SJSA1 (cell line): Measurements from ENCODE around the gene SRP72. TPM values are rescaled to one million over a fixed set of nuclear protein-coding genes. Genes with fewer than 3 reads are reported as not detected.

ENCODE experiments used
- DNase-seq, 2 experiments: peaks; one replicate each; pipeline ENCODE4 v3.0.0-alpha.2; 2015 to 2020; ENCODE audit warnings: low spot score in 2 of 2, low read depth in 1 of 2
- H3K27ac ChIP-seq: fragments of 250-450 bp; sonication (Bioruptor Pico); 2 replicates; pipeline ENCODE4 v1.5.1; 2020; ENCODE audit warnings: mild to moderate bottlenecking, moderate library complexity
- H3K27me3 ChIP-seq: fragments of 250-450 bp; sonication (Bioruptor Pico); replicated peaks from 2 replicates; pipeline ENCODE4 v1.5.1; 2020; ENCODE audit warnings: mild to moderate bottlenecking, moderate library complexity
- H3K36me3 ChIP-seq: fragments of 250-450 bp; sonication (Bioruptor Pico); 2 replicates; pipeline ENCODE4 v1.5.1; 2020; ENCODE audit warnings: mild to moderate bottlenecking
- H3K4me1 ChIP-seq: fragments of 250-450 bp; sonication (Bioruptor Pico); replicated peaks from 2 replicates; pipeline ENCODE4 v1.6.1; 2021; ENCODE audit warnings: mild to moderate bottlenecking
- H3K4me3 ChIP-seq: fragments of 250-450 bp; sonication (Bioruptor Pico); 2 replicates; pipeline ENCODE4 v1.5.1; 2020; ENCODE audit warnings: mild to moderate bottlenecking
- H3K9me3 ChIP-seq: fragments of 250-450 bp; sonication (Bioruptor Pico); replicated peaks from 2 replicates; pipeline ENCODE4 v1.5.1; 2020; ENCODE audit warnings: mild to moderate bottlenecking
- total RNA-seq: library from RNA; depleted of rRNA; stranded (reverse); fragments of >200 nt; shearing (Covaris generic); gene quantifications from 2 replicates; pipeline ENCODE4 v1.2.3, GENCODE V29; 2014; rRNA removed

The SRP72 gene, protein sequence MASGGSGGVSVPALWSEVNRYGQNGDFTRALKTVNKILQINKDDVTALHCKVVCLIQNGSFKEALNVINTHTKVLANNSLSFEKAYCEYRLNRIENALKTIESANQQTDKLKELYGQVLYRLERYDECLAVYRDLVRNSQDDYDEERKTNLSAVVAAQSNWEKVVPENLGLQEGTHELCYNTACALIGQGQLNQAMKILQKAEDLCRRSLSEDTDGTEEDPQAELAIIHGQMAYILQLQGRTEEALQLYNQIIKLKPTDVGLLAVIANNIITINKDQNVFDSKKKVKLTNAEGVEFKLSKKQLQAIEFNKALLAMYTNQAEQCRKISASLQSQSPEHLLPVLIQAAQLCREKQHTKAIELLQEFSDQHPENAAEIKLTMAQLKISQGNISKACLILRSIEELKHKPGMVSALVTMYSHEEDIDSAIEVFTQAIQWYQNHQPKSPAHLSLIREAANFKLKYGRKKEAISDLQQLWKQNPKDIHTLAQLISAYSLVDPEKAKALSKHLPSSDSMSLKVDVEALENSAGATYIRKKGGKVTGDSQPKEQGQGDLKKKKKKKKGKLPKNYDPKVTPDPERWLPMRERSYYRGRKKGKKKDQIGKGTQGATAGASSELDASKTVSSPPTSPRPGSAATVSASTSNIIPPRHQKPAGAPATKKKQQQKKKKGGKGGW
- 90.3 and 111 TPM in 2 replicates for total RNA-seq

DNA sequence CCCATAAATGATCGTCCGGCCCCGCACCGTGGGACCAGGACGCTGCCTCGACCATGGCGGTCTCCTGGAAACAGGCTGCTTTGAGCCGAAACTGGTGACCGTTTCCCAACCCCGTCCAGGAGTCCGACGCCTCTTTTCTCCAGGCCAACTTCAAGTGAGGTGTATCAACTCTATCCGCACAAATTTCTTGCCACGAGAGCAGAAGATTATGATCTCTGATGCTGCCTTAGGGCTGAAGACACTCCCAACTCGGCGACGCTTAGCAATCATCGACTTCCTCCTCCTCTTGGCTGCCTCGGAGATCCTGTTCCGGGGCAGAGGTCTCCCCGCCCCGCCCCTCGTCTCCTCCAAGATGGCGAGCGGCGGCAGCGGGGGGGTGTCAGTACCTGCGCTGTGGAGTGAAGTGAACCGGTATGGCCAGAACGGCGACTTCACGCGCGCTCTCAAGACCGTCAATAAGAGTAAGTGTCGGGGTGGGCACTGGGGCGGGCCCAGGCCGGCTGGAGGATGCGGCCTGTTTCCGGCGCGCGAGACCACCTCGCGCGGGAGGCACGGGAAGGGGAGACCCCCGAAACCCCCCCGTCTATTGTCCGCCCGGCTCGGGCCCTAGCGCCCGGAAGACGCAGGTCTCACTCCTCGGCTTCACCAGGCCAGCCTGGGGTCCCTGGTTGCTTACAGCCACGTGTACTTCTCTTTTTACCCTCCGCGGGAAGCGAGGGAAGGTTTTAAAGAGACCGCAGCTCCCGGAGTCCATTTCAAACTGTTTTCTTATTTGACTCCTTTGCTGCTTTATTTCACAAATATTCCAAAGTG lies at the start of gene SRP72:
TSS of gene SRP72 (plus strand) at position 334 of the 813 bp plus-strand sequence. CDS start at position 353, 19 bp downstream.
- H3K4me3 ChIP-seq = peak within 1 kb of the TSS; percentile 78
- H3K4me1 ChIP-seq = peaks cover 13% of the 10 kb centered on the region
- peak; percentile 85 to 91 for DNase-seq
- H3K27ac ChIP-seq = peak within 1 kb of the TSS; percentile 94
- peaks cover 74% of the 10 kb centered on the region for H3K36me3 ChIP-seq
- H3K27me3 ChIP-seq = no peaks in the 10 kb centered on the region
- H3K9me3 ChIP-seq = no peaks in the 10 kb centered on the region

DNA sequence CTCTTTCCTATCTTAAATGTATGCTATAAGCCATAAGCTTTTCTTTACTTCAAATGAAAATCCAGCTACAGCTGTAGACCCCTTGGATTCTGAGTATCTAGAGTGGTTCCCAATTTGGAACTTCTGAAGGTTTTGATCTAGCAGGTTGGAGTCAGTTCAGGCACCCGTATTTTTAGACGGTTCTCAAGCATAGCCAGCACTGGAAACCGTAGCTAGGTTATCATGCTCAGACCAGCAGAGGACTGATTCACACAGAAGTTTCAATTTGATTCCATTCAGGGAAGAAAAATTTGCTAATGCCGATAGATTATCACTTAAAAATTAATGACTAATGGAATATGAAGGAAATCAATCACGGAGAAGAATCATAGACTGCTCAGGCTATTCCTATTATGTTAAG lies 43.2 kb upstream of the SRP72 start:
- no peaks in the 10 kb centered on the region for H3K4me1 ChIP-seq
- DNase-seq = no peak

DNA sequence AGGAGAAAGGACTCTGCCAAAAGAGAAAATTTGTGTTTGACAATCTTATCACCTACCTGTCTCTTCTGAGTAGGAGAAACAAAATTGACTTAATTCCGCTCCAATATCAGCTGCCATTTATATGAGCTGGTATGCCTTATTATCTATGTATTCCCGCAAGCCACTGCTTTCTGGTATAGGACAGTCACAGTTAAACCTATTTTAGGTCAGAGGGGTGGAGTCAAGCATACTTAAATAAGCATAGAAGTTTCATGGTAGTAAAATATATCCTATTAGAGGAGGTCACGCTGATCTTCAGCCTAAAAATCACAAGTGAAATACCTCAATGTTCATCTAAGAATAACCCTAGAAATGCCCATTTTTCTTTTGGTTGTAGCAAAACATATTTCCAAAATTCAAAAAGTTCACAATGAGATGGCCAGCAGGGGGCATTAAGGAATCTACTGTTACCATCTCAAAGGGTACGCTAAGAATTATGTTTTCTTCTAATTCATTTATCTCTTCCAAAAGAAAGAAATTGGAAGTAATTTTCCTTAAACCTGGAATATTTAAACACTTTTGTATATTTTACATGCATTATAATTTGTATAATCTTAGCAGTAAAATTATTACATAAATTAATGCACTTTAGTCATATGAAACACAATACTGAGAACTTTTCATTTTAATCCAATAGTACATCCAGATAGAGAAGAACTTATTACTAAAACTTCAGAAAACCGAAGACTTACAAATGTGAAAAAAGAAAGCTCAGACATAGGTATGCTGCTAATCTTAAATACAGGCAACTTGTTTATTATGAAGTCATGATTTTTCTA lies 42.5 kb upstream of the SRP72 start:
- DNase-seq = peak in 1 of 2 experiments; percentile 26
- Histone ChIP-seq H3K27ac (no peak overlapping the region), H3K4me3 (no peak overlapping the region), H3K4me1 (no peaks in the 10 kb centered on the region), H3K27me3 (no peaks in the 10 kb centered on the region), H3K36me3 (no peaks in the 10 kb centered on the region), H3K9me3 (no peaks in the 10 kb centered on the region)

More for the DNA sequence above, 43.2 kb upstream of the SRP72 start:
- Histone ChIP-seq H3K27ac (no peak overlapping the region), H3K4me3 (no peak overlapping the region), H3K36me3 (no peaks in the 10 kb centered on the region), H3K27me3 (no peaks in the 10 kb centered on the region), H3K9me3 (no peaks in the 10 kb centered on the region)

DNA sequence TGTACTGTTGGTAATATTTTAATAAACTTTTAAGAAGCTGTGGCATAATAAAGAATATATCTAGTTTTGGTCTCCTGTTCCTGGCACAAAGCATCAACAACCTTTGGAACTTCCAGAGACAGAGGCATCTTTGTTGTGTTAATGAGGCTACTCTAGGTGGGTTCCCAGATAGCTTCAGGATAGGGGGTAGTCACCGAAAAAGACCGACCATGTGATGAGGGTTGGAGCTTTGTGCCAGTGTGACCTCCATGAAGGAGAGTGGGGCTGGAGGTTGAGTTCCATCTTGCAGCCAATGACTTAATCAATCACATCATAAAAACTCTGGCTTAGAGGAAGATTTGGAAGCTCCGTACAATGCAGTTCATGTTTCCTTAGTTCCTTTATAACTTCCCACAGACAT lies 41.9 kb upstream of the SRP72 start:
- Histone ChIP-seq H3K27me3 (no peaks in the 10 kb centered on the region), H3K27ac (no peak overlapping the region), H3K36me3 (no peaks in the 10 kb centered on the region), H3K9me3 (no peaks in the 10 kb centered on the region), H3K4me3 (no peak overlapping the region), H3K4me1 (no peaks in the 10 kb centered on the region)
- DNase-seq = no peak

DNA sequence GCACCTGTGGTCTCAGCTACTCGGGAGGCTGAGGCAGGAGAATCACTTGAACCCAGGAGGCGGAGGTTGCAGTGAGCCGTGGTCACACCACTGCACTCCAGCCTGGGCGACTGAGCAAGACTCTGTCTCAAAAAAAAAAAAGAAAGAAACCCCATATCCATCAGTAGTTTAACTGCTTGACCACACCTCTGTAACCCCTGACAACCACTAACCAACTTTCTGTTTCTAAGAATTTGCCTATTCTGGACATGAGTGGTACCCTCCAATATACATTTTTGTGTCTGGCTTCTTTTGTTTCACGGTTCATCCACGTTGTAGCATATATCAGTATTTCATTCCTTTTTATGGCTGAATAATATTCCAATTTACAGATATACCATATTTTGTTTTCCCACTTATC lies 41.1 kb upstream of the SRP72 start:
- H3K4me3 ChIP-seq = no peak overlapping the region
- no peaks in the 10 kb centered on the region for H3K4me1 ChIP-seq
- no peaks in the 10 kb centered on the region for H3K9me3 ChIP-seq
- no peaks in the 10 kb centered on the region for H3K27me3 ChIP-seq
- H3K27ac ChIP-seq = no peak overlapping the region
- H3K36me3 ChIP-seq = no peaks in the 10 kb centered on the region
- DNase-seq = no peak

DNA sequence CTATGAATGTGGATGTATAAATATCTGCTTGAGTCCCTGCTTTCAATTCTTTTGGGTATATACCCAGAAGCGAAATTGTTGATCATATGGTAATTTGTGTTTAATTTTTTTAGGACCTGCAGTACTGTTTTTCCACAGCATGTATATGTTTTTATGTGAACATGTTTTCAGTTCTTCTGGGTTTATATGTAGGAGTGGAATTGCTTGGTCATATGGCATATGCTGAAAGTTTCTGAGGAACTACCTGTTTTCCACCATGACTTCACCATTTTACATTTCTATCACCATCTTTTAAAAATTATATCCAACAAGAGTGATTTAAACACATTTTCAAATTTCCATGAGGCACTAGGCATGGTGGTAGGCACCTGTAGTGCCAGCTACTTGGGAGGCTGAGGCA lies 40.2 kb upstream of the SRP72 start:
- no peaks in the 10 kb centered on the region for H3K27me3 ChIP-seq
- no peaks in the 10 kb centered on the region for H3K9me3 ChIP-seq
- no peaks in the 10 kb centered on the region for H3K4me1 ChIP-seq
- no peaks in the 10 kb centered on the region; the same call in 1 of the 2 replicates for H3K36me3 ChIP-seq
- DNase-seq = no peak
- no peak overlapping the region for H3K27ac ChIP-seq
- H3K4me3 ChIP-seq = no peak overlapping the region

DNA sequence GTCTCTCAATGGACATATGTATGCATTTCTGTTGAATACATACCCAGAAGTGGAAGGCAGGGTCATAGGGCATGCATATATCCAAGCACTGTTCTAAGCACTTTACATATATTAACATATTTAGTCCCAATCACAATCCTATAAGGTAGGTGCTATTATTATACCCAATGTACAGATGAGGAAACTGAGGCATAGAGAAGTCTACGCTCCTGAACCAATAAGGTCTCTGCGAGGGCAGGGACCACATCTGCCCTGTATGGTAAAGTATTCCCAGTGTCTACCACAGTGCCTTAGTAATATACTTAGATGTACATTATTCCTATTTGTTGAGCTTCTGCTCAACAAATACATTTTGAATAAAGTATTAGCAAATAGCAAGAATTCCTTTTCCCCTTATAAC lies 37.2 kb upstream of the SRP72 start:
- no peak for DNase-seq

DNA sequence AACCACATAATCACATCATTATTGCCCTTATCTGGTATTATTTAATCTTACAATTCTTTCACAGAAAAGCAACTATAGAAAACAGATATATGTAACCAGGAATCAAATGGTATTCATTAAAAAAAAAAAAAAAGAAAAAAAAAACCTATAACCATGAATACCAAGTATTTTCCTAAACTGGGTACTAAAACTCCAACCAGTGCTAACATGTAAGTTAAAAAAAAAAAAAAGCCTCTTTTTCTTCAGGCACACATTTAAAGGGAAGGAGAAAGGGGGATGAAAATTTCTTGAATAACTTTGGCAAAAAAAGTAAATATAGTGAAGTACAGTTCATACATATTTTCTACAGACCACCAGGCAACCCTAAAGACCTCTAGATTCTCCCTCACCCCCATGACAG lies 34.1 kb upstream of the SRP72 start:
- Histone ChIP-seq H3K4me3 (no peak overlapping the region), H3K27me3 (no peaks in the 10 kb centered on the region), H3K27ac (no peak overlapping the region), H3K36me3 (no peaks in the 10 kb centered on the region; the same call in none of the 2 replicates), H3K9me3 (no peaks in the 10 kb centered on the region), H3K4me1 (peaks cover 4% of the 10 kb centered on the region)
- DNase-seq = no peak

More for the DNA sequence above, 37.2 kb upstream of the SRP72 start:
- H3K27me3 ChIP-seq = no peaks in the 10 kb centered on the region
- H3K4me1 ChIP-seq = peaks cover 4% of the 10 kb centered on the region
- no peak overlapping the region for H3K4me3 ChIP-seq
- H3K9me3 ChIP-seq = no peaks in the 10 kb centered on the region
- no peak overlapping the region for H3K27ac ChIP-seq
- H3K36me3 ChIP-seq = no peaks in the 10 kb centered on the region; the same call in none of the 2 replicates

DNA sequence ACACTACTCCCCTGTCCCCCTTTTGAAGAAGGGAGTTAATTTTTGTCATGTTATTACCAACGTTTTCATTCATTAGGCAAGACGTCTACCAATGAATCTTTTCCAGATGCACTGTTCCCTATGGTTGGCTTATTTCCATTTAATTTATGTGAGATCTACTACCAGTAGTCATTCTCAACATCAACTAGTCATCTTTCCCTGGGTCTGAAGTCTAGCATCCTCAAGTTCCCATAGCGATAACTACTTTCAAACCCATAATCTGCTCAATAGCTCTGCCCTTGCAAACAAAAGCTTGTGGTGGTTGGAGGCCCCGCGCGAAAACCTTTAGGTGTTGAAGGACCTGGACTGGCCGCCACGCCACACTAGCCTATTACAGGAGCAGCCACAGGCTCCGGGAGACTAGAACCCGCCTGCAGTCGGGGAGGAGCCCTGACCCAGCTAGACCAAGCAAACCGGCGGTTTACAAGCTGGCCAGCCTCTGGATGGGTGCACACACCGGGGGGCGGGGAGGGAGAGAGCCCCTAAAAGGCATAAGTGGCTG lies 32.7 kb upstream of the SRP72 start:
- no peaks in the 10 kb centered on the region for H3K9me3 ChIP-seq
- peaks cover 6% of the 10 kb centered on the region for H3K36me3 ChIP-seq
- 0 out of 2 replicates have a peak overlapping the region, but pooled peaks have one; percentile 3 for H3K27ac ChIP-seq
- peak in 1 of 2 experiments; percentile 60 for DNase-seq
- H3K4me3 ChIP-seq = peak overlapping the region; percentile 61
- peaks cover 4% of the 10 kb centered on the region for H3K4me1 ChIP-seq
- H3K27me3 ChIP-seq = no peaks in the 10 kb centered on the region

DNA sequence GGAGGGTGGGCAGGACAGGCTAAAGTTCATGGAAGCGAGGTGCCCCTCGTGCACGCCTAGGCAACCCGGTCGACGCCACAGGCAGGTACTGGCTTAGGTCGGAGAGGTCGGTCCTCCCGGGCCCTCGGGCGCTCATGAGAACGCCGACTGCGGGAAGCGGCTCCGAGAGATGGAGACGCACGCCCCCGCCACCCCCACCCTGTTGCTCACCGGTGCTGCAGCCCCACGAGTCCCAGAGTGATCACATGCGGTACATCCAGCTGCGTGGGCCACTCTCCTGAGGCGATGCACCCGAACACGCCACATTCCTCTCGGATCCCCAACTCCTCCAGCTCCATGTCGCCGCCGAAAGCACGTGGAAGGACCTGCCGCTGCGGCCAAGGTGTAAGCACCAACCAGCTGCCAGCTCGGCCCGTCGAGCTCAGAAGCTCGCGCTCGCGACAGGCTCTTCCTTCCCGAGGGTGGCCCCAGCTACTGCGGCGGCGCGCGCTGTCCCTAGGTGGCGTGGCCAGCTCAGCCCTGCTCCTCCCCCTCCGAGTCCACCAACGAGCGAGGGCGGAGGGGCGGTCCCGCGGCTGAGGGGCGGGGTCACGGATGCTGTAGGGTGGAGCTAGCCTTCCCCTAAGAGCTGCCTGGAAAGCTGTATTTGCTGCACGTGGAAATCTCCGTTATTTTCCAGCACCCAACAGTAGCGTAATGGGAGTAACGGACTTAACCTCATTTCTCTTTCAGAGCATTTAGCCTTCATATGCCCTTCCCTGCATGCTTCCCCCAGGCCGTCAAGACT lies 32.1 kb upstream of the SRP72 start, which contains the start of gene PPAT:
TSS of gene PPAT (minus strand) at position 476 of the 787 bp plus-strand sequence. CDS start at position 338, 138 bp downstream.
- H3K4me3 ChIP-seq = peak within 1 kb of the TSS; percentile 61
- peaks cover 4% of the 10 kb centered on the region for H3K4me1 ChIP-seq
- H3K9me3 ChIP-seq = no peaks in the 10 kb centered on the region
- H3K27ac ChIP-seq = peak within 1 kb of the TSS; percentile 72
- DNase-seq = peak; percentile 98 to 99
- H3K36me3 ChIP-seq = peaks cover 13% of the 10 kb centered on the region
- H3K27me3 ChIP-seq = no peaks in the 10 kb centered on the region

DNA sequence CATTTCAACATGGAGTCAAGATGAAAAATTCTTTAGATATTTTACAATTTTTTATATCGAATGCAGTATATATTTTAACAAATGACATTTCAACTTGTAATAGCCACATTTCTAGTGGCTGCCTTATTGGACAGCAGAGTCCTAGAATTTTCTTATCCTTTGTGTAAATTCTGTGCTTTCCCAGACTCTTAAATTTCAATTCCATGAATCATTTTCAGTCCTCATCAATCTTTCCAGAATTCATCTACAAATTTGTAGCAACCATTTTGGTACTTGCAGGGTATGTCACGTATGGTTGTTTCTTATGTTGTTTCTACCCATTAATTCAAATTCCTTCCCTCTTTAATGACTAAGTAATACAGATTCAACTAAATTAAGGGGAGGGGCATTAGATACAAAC lies 28.7 kb upstream of the SRP72 start:
- no peaks in the 10 kb centered on the region for H3K9me3 ChIP-seq
- no peak overlapping the region for H3K4me3 ChIP-seq
- no peak for DNase-seq
- peaks cover 4% of the 10 kb centered on the region for H3K4me1 ChIP-seq
- H3K27ac ChIP-seq = no peak overlapping the region
- H3K27me3 ChIP-seq = no peaks in the 10 kb centered on the region
- peaks cover 42% of the 10 kb centered on the region for H3K36me3 ChIP-seq

DNA sequence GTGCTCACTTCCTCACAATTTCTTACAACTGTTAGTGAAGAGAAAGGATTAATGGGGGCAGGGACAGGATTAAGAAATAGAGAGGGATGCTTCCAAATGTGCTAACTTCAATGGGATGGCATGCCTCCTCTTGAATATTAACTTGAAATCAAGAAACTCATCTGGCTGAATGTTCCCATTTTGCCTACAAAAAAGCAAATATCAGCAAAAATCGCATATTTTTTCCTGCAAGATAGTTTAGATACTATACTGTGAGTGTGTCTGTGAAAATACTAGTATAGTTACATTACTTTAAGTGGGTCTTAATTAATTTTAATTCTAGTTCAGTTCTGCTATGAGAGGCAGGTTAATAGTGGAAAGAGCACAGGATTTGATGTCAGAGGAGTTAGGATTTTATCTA lies 26.4 kb upstream of the SRP72 start:
- H3K27me3 ChIP-seq = no peaks in the 10 kb centered on the region
- no peaks in the 10 kb centered on the region for H3K9me3 ChIP-seq
- H3K4me3 ChIP-seq = no peak overlapping the region
- DNase-seq = no peak
- no peak overlapping the region for H3K27ac ChIP-seq
- peaks cover 59% of the 10 kb centered on the region for H3K36me3 ChIP-seq
- H3K4me1 ChIP-seq = no peaks in the 10 kb centered on the region
